Glomerular endothelial cell (primary cell): ENCODE results near the gene PAFAH2. TPM values are rescaled to one million over a fixed set of nuclear protein-coding genes. Genes with fewer than 3 reads are reported as not detected.

ENCODE experiments used
- DNase-seq: peaks from one replicate; pipeline ENCODE4 v3.0.0-alpha.2; 2011; ENCODE audit warnings: low read depth, low spot score; ENCODE audit errors: extremely low read depth
- total RNA-seq: library from RNA; depleted of rRNA; stranded (reverse); fragments of >200 nt; gene quantifications from 2 replicates; pipeline ENCODE4 v1.2.3, GENCODE V29; 2015

The PAFAH2 gene
- total RNA-seq, 1 donor from 2014 or later, result 8.2 TPM

DNA sequence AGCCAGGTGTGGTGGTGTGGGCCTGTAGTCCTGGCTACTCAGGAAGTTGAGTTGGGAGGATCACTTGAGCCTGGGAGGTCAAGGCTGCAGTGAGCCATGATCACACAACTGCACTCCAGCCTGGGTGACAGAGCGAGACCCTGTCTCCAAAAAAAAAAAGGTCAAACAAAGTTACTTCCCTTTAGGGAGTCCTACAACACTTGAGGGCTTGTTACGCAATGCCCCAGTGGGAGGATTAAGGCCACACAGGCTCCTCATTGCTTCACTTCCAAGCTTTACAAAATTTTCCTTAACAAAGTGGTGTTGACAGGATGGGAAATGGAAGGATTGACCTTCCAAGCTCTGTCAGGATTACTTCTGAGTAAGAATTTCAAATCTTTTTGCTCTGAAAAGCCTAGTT is 17.5 kb upstream of the PAFAH2 start:
- DNase-seq, result no peak

DNA sequence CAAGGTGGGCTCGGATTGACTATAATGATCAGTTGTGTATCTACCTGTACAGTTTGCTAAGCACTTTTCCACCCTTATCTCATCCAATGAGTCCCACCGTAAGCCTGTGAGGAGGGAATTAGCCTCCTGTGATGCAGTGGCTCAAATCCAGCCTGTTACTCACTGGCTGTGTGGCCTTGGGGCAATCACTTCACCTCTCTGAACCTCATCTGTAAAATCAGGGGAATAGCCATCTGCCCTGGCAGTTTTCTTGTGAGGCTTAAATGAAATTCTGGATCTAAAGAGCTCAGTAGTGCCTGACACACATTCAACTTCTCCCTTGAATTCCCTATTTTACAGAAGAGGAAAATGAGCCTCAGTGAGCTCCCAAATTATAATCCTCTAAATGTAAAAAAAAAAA is 16.3 kb upstream of the PAFAH2 start:
- no peak for DNase-seq

DNA sequence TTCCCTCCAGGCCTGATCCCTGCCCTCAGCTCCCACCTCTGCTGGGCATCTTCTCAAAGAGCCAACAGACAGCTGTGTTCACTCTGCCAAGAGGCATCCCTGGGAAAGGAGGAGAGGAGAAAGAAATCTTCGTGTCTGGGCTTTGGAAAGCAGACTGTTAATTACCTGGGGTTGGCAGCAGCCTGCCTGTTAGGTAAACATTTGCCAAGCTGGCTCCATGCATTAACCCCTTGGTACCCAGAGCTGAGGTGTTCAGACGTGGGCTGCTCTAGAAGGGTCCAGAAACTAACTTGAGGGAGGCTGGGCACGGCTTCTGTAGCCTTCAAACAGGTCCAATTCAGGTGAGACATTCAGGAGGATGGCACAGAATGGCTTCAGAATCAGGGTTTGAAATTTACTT is 15.0 kb upstream of the PAFAH2 start:
- no peak for DNase-seq

DNA sequence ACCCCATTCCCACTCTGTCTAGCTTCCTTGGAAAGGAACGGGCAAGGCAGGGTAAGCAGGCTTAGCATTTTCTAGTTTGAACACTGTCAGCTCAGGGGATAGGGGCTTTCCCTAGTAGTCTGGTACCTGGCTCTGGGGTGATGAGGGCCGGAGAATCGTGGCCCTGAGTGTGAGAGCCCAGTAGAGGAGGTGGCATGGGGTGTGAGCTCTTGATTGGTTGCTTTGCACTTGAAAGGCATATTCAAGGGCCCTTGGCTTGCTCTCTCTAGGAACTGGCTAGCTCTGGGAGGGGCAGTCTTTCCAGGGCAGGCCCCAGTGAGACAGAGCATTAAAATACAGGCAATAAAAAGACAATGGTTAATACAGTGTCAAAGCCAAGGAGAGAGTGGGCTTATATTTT is 13.0 kb upstream of the PAFAH2 start:
- no peak for DNase-seq

DNA sequence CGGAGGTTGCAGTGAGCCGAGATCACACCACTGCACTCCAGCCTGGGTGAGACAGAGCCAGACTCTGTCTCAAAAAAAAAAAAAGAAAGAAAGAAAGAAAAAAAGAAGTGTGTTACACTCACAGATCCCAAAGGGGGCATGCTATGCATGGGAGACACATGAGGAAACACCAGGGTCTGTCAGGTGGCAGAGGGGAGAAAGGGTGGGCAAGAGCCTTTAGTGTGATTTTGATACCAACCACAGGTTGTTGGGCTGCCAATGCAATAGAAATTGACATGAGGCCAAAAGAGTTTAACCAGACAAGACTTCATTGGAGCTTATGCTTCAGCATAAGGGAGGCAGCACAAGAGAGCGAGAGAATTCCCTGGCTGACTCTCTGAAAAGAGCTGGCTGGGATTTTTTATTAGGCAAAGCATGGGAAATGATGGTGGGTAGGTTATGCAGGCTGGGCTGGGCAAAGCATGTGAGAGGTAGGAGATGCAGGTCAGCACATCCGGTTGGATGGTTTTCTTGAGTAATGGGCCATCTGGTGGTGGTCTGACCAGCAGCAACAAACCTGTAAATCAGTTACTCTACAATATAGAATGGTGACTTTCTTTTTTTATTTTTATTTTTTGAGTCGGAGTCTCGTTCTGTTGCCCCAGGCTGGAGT is 12.1 kb upstream of the PAFAH2 start:
- no peak for DNase-seq

DNA sequence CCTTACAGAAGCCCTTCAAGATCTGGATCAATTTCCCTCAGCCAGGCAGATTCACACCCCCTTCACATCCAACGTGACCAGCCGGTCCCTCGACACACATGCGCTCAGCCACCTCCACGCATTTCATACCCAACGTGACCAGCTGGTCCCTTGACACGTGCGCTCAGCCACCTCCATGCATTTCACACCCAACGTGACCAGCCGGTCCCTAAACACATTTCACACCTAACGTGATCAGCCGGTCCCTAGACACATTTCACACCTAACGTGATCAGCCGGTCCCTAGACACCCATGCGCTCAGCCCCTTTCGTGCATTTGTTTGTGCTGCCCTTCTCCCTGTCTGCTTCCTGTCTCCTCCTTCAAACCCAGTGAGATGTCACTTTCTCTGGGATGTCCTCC is 8.8 kb upstream of the PAFAH2 start:
- DNase-seq, result no peak

DNA sequence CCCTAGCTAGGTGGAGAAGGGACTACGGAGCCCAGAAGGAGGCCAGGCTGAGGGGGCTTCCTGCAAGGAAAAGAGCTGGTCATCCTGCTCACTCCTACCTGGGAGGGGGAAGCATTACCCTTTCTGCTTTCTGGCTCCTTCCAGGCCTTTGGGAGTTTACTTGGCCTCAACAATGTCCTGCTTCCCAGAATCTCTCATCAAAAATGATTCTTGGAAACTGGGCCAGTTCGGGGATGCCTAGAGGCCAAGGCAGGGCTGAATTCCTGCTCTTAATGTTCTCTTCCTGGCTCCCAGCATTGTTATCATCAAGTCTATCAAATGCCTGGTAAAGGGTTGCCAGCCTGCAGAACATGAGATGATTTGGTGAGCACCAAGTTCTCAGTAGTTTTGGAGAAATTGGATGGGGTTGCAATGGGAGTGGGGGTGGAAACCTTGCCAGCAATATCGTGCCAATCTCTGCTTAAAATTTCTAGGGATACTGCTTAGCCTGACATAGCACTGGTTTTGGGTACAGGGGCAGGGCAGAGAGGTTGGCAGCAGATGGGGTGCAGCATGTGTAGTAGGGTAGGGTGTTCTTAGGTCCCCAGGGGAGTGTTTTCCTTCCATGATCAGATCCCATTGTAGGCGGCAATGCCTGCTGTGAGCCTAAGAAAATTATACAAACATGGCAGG is 7.7 kb upstream of the PAFAH2 start:
- DNase-seq, result no peak

DNA sequence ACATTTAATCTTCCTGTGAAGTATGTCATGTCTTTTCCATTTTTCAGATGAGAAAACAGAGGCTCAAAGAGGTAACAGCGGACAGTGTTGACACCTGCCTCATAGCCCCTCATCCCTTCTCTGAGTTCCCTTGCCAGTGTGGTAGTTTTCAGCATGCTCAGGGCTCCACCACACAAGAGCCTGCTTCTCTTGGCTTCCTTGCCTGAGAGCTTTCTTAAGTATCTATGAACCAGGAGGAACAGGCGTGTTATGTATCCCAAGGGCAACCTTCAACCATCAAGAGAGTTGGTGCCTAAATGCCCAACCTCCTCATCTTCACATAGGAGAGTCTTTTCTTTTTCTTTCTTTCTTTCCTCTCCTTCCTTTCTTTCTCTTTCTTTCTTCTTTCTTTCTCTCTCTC is 5.9 kb upstream of the PAFAH2 start:
- DNase-seq, result no peak

DNA sequence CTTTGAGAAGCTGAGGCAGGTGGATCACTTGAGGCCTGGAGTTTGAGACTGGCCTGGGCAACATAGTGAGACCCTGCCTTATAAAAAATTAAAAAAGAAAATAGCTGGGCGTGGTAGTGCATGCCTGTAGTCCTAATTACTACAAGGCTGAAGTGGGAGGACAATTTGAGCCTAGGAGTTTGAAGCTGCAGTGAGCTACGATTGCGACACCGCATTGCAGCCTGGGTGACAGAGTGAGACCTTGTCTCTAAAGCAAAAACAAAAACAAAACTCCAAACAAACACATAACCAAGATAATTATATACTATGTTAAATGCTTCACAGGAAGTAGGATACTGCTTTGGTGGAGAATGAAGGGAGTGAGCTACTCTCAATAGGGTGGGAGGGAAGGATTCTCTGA is 5.4 kb upstream of the PAFAH2 start:
- DNase-seq, result no peak

DNA sequence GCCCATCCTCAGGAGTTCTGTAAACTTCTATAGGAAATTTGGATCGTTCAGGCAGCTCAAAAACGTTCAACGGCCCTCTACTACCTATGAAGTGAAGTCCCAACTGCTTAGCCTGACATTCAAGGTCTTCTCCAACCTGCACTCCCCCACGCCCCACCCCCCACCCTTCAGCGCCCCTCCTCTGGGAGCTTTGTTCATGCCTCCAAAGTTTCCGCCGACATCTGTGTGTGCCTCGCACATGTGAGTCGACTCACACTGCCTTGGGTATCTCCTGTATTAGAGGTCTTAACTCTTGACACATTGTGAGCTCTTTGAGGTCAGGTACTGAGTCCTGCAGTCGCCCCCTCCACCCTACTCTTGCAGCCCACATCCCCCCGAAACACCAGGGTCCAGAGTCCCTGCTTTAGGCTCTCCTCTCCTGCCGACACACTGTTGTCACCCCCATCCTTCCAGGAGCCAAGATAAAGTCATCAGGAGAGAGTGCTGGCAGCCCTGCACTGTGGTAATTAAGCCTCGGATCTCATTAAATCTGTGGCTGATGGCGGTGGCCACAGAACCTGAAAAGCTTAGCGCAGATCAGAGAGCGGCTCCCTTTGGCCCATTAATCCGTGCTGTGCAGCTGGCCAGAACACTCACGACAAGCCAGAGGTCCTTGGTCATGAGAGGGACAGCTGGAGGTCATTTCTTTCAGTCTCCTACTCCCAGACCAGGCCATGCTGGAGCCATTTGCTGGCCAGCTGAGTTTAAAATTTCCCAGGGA is 1.4 kb upstream of the PAFAH2 start:
- DNase-seq, result no peak

DNA sequence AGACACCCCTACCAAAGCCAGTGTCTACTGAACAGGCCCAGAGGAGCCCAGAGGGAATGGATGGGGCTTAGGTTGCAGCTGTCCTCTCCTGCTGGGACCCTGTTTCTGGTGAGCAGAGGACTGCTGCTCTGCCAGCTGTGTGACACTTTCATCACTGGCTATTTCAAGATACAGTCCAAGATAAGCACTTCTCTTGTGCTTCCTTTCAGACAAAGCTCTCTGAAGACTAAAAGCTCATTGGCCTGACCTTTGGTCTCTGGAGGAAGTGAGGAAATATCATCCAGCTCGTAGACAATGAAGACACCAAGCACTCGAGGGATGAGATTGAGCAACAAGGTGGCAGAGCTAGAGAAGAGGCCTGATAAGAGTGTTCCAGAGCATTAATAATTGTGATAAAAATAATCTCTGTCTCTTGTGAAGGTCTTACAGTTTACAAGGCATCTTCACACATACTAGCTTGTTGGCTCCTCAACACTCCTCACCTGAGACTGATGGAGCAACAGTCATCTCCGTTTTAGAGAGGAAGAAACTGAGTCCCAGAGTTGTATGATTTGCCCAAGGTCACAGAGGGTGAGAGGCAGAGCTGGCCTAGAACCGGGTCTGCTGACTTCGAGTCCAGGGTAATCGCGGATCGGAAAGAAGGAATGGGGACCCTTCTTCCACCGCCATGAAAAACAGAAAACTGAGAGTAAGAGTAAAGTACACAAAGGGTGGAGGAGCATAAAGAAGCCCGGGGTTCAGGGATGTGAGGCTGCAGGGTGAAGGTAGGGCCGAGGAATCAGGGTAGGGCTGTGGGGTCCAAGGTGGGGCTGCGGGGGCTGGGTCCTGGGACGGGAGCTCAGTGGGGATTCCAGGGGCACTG is 666 bp downstream of the PAFAH2 start:
- no peak for DNase-seq

DNA sequence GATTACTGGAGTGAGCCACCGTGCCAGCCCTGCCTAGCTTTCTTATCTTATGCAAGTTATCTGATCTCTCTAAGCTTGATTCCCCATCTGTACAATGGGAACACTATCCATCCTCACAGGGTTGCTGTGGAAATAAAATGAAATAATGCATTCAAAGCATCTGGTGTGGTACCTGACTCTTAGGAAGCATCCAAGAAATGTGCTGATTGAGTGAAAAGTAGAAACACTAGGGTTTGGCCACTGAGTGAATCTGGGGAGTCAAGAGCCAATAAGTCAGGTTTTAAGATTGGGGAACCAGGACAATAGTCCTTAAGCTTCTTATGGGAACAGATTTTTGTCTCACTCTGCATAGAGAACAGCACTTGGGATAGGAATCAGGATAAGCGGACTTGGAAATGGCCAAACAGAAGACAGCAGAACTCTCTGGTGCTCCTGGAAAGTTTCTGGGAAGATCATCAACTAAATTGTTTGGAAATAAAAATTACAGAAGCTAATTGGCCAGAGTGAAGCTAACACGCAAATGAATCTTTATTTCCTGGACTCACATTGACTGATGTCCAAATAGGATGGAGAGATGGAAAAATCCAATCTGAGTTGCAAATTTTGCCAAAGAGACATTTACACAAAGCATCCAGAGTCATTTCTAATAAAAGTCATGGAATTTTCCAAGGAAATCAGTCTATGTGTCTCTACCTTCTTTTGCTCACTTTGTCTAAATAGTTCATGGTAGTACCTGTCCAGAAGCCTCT is 3.3 kb downstream of the PAFAH2 start:
- no peak for DNase-seq

DNA sequence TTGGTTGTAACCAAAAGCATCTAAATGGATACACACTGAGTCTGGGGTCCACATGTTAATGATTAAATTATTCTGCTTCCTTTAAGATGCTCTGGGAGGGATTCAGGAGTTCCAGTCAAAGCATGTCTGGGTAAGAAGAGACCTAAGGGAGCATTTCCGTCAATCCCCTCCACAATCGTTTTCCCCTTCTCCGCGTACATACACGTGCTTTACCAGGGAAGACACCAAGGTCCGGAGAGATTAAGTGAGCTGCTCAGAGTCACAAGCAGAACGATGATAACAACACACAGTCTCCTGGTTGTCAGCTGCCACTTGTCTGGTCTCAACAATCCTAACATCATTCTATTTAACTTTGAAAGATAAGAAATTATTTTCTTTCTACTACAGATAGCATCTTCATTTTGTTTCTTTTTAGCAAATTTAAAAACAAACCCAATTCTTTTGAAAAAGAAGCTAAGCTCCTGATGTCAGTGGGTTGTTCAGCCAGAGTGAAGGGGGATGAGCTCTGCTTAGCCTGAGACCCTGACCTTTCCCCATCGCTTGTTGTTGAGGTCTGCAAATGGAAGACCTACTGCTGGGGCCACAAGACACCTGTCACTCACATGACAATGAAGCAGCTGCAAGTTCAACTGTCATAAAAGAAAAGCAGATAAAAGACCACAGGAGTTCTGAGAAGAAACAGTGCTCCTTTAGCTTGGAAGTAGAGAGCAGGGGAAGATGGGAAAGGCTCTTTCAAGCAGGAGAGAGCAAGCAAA is 4.5 kb downstream of the PAFAH2 start:
- no peak for DNase-seq

DNA sequence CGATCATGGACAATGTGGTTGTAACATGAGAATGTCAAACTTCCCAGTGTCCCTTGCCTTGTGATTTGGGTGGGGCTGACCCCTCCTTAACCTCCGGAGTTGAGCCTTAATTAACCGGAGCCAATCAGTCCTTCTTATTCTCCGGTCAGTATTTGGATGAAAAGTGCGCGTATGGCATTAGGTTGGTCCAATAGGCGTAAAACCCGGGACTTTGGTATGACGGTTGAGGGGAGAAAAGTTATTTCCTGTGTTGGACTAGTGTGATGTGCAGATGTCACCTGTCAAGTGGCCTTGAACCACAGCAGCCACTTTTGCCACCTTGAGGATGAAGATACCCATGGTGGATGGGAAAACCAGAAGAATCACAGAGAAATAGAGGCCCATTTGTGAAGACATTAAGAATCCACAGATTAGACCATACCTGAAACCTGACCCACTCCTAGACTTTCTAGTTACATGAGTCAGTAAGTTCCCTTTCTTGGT is 5.1 kb downstream of the PAFAH2 start:
- no peak for DNase-seq

DNA sequence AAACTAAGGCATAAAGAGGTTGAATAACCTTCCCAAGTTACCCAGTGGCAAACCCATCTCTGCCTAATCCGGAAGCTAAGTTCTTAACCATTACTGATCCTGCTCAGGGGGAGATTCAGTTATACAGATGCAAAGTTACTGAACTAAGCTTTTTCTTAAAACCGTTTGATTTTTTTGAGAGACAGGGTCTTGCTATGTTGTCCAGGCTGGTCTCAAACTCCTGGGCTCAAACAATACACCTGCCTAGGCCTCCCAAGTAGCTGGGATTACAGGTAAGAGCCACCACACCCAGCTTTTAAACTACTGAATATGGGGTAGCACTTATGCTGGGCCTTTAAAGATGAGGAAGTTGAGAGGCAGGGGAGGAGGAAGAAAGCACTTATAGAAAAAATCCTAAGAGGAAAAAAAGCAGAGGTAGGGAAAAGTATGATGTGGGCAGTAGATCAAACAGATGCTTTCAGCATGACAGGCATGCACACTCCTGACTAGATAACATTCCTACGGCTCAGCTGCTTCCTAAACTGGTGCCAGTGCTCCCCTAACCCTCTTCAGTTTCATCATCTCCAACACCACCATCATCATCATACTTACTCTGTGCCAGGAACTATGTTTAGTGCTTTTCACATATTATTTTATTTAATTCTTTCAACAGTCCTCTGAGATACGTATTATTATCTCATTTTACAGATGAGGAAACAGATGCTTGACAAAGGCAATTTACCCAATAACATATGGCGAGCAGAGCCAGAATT is 5.8 kb downstream of the PAFAH2 start:
- no peak for DNase-seq

DNA sequence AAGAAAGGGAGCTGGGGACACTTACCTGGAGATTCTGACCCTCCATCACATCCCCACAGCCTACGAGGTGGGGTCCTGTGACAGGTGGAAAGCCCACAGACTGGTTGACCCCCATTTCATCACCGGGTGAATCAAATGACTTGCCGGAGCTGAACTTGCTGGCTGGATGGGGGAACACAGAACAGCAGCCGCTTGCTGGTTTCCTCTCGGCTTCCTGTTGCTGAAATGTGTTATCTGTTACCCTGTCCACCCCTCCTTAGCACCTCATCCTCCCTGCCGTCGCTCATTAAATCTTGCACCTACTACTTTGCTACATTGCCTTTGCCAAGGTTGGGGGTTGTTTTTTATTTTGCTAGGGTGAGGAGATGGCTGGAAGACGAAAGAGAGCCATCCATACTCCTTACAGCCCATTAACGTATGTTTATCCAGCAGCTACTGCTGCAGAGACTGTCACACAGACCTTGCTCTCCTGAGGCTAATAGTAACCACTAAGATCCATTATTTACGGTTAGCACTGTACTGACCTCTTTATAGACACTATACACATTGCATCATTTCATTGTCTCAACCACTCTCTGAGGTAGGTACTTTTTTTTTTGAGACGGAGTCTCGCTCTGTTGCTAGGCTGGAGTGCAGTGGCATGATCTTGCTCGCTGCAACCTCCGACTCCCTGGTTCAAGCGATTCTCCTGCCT is 7.0 kb downstream of the PAFAH2 start:
- DNase-seq, result no peak

DNA sequence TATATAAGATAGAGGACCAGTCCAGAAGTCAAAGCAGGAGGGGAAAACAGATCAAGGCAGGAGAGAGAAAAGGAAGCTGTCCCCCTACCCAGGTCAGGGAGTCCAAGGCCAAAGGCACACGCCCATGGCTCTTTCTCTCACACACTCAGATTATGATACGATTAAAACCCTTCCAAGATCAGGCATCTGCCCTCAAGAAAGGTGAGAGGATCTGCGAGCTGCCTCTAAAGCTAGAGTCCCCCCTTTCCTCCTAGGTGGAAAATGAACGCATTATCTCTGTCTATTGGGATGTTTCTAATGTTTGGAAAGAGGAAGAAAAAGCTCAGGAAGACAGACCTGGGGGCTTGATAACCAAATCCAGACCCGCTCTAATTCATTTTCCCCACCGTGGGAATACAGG is 7.6 kb downstream of the PAFAH2 start:
- no peak for DNase-seq
